BLaER1 treated with 17β-estradiol and CSF1 and Interleukin-3, amounts not matched to agents 10 nM and 100 nM (cell line): Measurements from ENCODE around the gene MCCC1.
"Not testable (repeated sequence)": the region's sequence is repeated elsewhere in the genome, so short reads cannot be mapped to it uniquely, and the experiment has no call there.

Source experiments
- H3K27ac ChIP-seq, 11 experiments: shearing (Covaris generic); formaldehyde crosslinking; 2 replicates each; pipeline ENCODE4 v1.8.1; 2022
- H3K27me3 ChIP-seq, 11 experiments: shearing (Covaris generic); formaldehyde crosslinking; 2 replicates each; pipeline ENCODE4 v1.8.1; 2022
- H3K36me3 ChIP-seq, 11 experiments: shearing (Covaris generic); formaldehyde crosslinking; 2 replicates each; pipeline ENCODE4 v1.8.1; 2022
- H3K4me1 ChIP-seq, 10 experiments: shearing (Covaris generic); formaldehyde crosslinking; 2 replicates each; pipeline ENCODE4 v1.8.1; 2022
- H3K4me2 ChIP-seq, 11 experiments: shearing (Covaris generic); formaldehyde crosslinking; 2 replicates each; pipeline ENCODE4 v1.8.1; 2022
- H3K4me3 ChIP-seq, 10 experiments: shearing (Covaris generic); formaldehyde crosslinking; 2 replicates each; pipeline ENCODE4 v1.8.1; 2022
- H3K9ac ChIP-seq, 11 experiments: shearing (Covaris generic); formaldehyde crosslinking; 2 replicates each; pipeline ENCODE4 v1.8.1; 2022
- H3K9me3 ChIP-seq, 11 experiments: shearing (Covaris generic); formaldehyde crosslinking; replicated peaks in 1 of 11; 2 replicates each; pipeline ENCODE4 v1.8.1; 2022
- H4K20me1 ChIP-seq, 11 experiments: shearing (Covaris generic); formaldehyde crosslinking; 2 replicates each; pipeline ENCODE4 v1.8.1; 2022
- Cebpa-rat ChIP-seq, 11 experiments: shearing (Covaris generic); IDR thresholded peaks; 2 replicates each; pipeline ENCODE4 v1.8.1; 2022

Gene MCCC1

DNA sequence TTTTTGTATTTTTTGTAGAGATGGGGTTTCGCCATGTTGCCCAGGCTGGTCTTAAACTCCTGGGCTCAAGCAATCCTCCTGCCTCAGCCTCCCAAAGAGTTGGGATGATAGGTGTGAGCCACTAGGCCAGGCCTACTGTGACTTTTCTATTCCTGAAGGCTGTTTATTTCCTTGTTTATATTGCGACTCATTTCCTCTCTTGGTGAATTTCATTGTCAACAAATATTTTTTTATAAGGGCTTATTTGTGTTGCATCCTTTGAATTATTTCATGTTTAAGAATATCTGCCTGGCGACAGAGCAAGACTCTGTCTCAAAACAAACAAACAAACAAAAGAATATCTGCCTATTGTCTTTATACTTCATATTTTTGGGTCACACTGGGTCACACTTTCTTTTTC is 29.4 kb upstream of the MCCC1 start:
- Histone ChIP-seq H4K20me1 (no peaks in the 10 kb centered on the region), H3K27ac (no peak overlapping the region), H3K9ac (no peak overlapping the region), H3K9me3 (peaks cover 15 to 27% (median 20%) of the 10 kb centered on the region in 11 experiments; a peak in 21 of 22 replicates), H3K27me3 (no peaks in the 10 kb centered on the region), H3K36me3 (0 out of 22 replicates have a peak, but pooled peaks cover 0 to 5% (median 0%) of the 10 kb centered on the region in 11 experiments), H3K4me3 (no peak overlapping the region), H3K4me2 (peak overlapping the region in 2 of 11 experiments; percentile 37 to 60; a peak in 3 of 22 replicates), H3K4me1 (peaks cover 0 to 25% (median 2%) of the 10 kb centered on the region in 10 experiments; a peak in 7 of 20 replicates)
- no peak for TF ChIP-seq Cebpa-rat (IDR thresholded peaks at IDR 0.05)

GRCh38 chr3:183123891-183124290 is 24.6 kb upstream of the MCCC1 start:
- no peak for TF ChIP-seq Cebpa-rat (IDR thresholded peaks at IDR 0.05)
- Histone ChIP-seq H3K4me3 (no peak overlapping the region), H3K9ac (no peak overlapping the region), H3K27me3 (no peaks in the 10 kb centered on the region), H3K4me1 (peaks cover 0 to 31% (median 0%) of the 10 kb centered on the region in 10 experiments; a peak in 6 of 20 replicates), H3K36me3 (0 out of 22 replicates have a peak, but pooled peaks cover 0 to 4% (median 0%) of the 10 kb centered on the region in 11 experiments), H3K27ac (no peak overlapping the region), H3K9me3 (peaks cover 4 to 6% (median 5%) of the 10 kb centered on the region in 11 experiments; a peak in 19 of 22 replicates), H4K20me1 (no peaks in the 10 kb centered on the region), H3K4me2 (peak overlapping the region in 2 of 11 experiments; percentile 15 to 28; a peak in 2 of 22 replicates)

GRCh38 chr3:183122257-183122932 is 23.1 kb upstream of the MCCC1 start:
- Histone ChIP-seq H3K36me3 (no peaks in the 10 kb centered on the region), H3K9me3 (no peaks in the 10 kb centered on the region), H3K4me3 (no peak overlapping the region), H3K27ac (no peak overlapping the region), H3K9ac (no peak overlapping the region), H4K20me1 (no peaks in the 10 kb centered on the region), H3K4me1 (peaks cover 0 to 18% (median 0%) of the 10 kb centered on the region in 10 experiments; a peak in 7 of 20 replicates), H3K4me2 (no peak overlapping the region), H3K27me3 (peaks cover 0 to 3% (median 0%) of the 10 kb centered on the region in 11 experiments; a peak in 1 of 22 replicates)
- no peak for TF ChIP-seq Cebpa-rat (IDR thresholded peaks at IDR 0.05)

DNA sequence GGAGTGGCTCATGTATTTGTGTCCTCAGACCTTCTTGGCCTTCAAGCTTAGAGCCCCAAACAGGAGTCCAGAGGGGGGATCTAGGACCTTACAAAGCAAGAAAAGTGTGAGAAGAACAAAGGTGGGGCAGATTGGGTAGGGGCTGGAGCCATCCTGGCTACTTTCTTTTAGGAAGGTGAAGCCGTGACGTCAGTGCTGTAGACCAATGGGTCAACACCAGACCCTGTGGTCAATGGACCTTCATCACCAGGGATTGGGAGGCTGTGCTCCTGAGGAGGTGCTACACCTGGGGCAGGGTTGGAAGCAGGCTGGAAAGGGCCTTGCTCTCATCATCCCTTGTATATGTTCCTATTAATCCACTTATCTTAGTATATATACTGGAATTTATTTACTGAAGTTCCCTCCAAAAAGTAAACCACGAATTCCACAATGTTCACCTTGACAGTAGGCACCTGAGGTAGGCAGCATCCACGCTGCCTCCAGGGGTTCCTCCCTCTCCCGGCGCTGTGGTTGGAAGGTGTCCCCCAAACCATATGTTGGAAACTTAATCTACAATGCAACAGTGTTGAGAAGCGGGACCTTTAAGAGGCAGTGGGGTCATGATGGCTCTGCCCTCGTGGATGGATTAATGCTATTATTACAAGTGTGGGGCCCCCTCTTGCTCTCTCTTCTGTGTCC is 21.4 kb upstream of the MCCC1 start:
- Histone ChIP-seq H3K27ac (no peak overlapping the region), H3K9me3 (no peaks in the 10 kb centered on the region), H3K4me1 (peaks cover 12 to 28% (median 15%) of the 10 kb centered on the region in 10 experiments; a peak in 19 of 20 replicates), H3K4me2 (no peak overlapping the region), H3K36me3 (no peaks in the 10 kb centered on the region), H4K20me1 (no peaks in the 10 kb centered on the region), H3K9ac (no peak overlapping the region), H3K4me3 (no peak overlapping the region), H3K27me3 (peaks cover 0 to 20% (median 0%) of the 10 kb centered on the region in 11 experiments; a peak in 9 of 22 replicates)
- no peak for TF ChIP-seq Cebpa-rat (IDR thresholded peaks at IDR 0.05)

GRCh38 chr3:183117056-183117455 is 17.8 kb upstream of the MCCC1 start:
- peak overlapping the region in 6 of 11 experiments; percentile 72 to 85 (median 78); a peak in 10 of 22 replicates for H3K4me2 ChIP-seq
- H3K9me3 ChIP-seq, result peaks cover 0 to 8% (median 3%) of the 10 kb centered on the region in 11 experiments; a peak in 5 of 22 replicates
- no peak for TF ChIP-seq Cebpa-rat (IDR thresholded peaks at IDR 0.05)
- H3K4me1 ChIP-seq, result peaks cover 28 to 39% (median 36%) of the 10 kb centered on the region in 10 experiments
- no peaks in the 10 kb centered on the region for H3K36me3 ChIP-seq
- H3K9ac ChIP-seq, result no peak overlapping the region
- 0 out of 22 replicates have a peak, but pooled peaks cover 0 to 6% (median 0%) of the 10 kb centered on the region in 11 experiments for H4K20me1 ChIP-seq
- H3K27ac ChIP-seq, result no peak overlapping the region
- H3K4me3 ChIP-seq, result no peak overlapping the region
- H3K27me3 ChIP-seq, result peaks cover 0 to 22% (median 0%) of the 10 kb centered on the region in 11 experiments; a peak in 9 of 22 replicates

- Histone ChIP-seq H3K9ac (no peak overlapping the region), H3K4me2 (peak overlapping the region; percentile 64 to 85 (median 77)), H3K4me3 (peak overlapping the region in 8 of 10 experiments; percentile 3 to 44 (median 32); a peak in 11 of 20 replicates)
Measured at GRCh38 chr3:183116025-183116614, 16.8 kb upstream of the MCCC1 start.

DNA sequence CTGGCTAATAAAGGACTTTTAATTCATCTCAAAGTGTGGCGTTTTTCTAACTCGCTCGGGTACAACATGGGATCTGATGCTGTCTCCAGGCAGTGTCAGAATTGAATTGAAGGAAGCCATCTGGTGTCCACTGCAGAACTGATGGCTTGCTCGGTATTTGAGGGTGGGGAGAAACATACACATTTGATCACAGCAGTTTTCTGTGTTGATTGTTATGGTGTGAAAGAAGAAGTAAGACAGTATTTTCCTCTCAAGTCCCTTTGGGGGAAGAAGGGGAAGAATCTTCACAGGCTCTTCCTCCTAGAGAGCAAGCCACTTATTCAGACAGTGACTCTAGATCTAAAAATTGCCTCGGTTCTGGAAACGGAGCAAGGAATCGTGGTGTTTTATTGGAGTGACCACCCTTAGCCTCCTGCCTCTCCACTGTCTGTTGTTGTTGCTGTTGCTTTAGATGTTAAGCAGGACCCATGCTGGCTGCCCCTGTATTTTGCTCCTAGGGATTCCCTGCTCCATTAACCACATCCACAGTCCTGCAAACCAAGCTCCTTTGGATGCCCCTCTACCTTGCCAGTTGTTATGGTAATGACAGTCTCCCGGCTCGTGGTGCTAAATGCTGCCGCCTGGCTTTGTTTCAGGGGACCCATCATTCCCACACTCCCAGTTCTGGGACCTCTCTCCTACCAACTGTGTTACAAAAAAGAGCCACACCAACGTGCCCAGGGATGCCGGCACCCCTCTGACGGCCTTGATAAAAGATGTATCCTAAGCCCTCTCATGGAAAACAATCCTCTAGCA is 15.3 kb upstream of the MCCC1 start:
- Histone ChIP-seq H3K9me3 (peaks cover 8 to 27% (median 23%) of the 10 kb centered on the region in 11 experiments; a peak in 19 of 22 replicates), H3K4me2 (peak overlapping the region; percentile 62 to 91 (median 76)), H3K4me1 (peaks cover 28 to 39% (median 36%) of the 10 kb centered on the region in 10 experiments), H3K4me3 (peak overlapping the region in 1 of 10 experiments; percentile 25; a peak in 2 of 20 replicates), H3K36me3 (no peaks in the 10 kb centered on the region), H3K9ac (peak overlapping the region in 3 of 11 experiments; percentile 5 to 36 (median 13); a peak in 3 of 22 replicates), H4K20me1 (0 out of 22 replicates have a peak, but pooled peaks cover 0 to 6% (median 0%) of the 10 kb centered on the region in 11 experiments), H3K27me3 (peaks cover 0 to 22% (median 0%) of the 10 kb centered on the region in 11 experiments; a peak in 9 of 22 replicates), H3K27ac (no peak overlapping the region)
- TF ChIP-seq Cebpa-rat (IDR thresholded peaks at IDR 0.05), result no peak

More at GRCh38 chr3:183116025-183116614, 16.8 kb upstream of the MCCC1 start:
- Histone ChIP-seq H3K36me3 (no peaks in the 10 kb centered on the region), H3K27ac (no peak overlapping the region), H4K20me1 (0 out of 22 replicates have a peak, but pooled peaks cover 0 to 6% (median 0%) of the 10 kb centered on the region in 11 experiments), H3K9me3 (peaks cover 0 to 13% (median 7%) of the 10 kb centered on the region in 11 experiments; a peak in 10 of 22 replicates), H3K4me1 (peaks cover 28 to 39% (median 36%) of the 10 kb centered on the region in 10 experiments), H3K27me3 (peaks cover 0 to 22% (median 0%) of the 10 kb centered on the region in 11 experiments; a peak in 9 of 22 replicates)
- TF ChIP-seq Cebpa-rat (IDR thresholded peaks at IDR 0.05), result no peak

DNA sequence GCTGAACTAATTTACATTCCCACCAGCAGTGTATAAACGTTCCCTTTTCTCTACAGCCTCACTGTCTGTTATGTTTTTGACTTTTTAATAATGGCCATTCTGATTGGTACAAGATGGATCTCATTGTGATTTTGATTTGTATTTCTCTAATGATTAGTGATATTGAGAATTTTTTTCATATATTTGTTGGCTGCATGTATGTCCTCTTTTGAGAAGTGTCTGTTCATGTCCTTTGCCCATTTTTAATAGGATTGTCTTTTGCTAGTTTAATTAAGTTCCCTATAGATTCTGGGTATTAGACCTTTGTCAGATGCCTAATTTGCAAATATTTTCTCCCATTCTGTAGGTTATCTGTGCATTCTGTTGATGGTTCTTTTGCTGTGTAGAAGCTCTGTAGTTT is 10.6 kb upstream of the MCCC1 start:
- not testable (repeated sequence) for H3K27me3 ChIP-seq, H3K4me3 ChIP-seq, H3K4me2 ChIP-seq, H3K9ac ChIP-seq, H3K27ac ChIP-seq, H4K20me1 ChIP-seq, H3K36me3 ChIP-seq
- H3K4me1 ChIP-seq, result peaks cover 13 to 38% (median 16%) of the 10 kb centered on the region in 10 experiments
- H3K9me3 ChIP-seq, result peaks cover 8 to 28% (median 23%) of the 10 kb centered on the region in 11 experiments; a peak in 19 of 22 replicates
